Fibroblast of skin of abdomen (primary cell): ENCODE results near the gene MED23.
"Not testable (repeated sequence)": the region's sequence is repeated elsewhere in the genome, so short reads cannot be mapped to it uniquely, and the experiment has no call there.

Experiments used
- DNase-seq: peaks from one replicate; pipeline ENCODE4 v3.0.0-alpha.2; 2013

MED23 gene

GRCh38 chr6:131574133-131574532 is 53.9 kb downstream of the MED23 start:
- no peak for DNase-seq

DNA sequence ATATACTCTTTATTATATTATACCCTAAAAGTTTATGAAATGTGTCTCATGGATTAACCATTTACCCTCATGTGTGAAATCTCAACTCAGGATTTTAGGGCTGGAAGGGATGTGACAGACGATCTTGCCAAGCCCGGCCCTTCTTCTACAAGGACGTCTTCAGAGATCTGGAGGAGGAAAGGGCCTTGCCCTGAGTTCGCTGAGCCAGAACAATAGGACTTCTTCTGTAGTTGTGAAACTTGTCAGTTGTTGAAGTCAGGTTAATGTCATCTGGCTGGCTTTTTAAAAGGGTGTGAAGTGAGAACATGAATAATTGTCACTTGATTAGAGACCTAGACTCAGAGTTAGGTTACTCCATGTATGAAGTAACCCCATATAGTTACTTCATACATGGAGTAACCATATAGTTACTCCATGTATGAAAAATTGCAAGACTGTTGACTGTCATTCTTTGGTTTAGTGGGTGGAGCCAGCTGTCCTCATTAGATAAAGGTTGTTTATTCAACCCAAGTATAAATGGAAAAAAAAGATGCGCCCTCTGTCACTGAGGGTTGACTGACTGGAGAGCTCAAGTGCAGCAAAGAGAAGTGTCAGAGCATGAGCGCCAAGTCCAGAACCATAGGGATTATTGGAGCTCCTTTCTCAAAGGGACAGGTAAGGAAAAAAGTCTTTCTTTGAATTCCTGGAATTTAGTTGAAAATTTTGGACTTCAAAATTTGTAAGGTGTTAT is 55.2 kb downstream of the MED23 start, which contains the start of gene ARG1:
ARG1 (plus strand) TSS at position 541 of the 730 bp plus-strand sequence; CDS start at position 598, 57 bp downstream.
- no peak for DNase-seq

DNA sequence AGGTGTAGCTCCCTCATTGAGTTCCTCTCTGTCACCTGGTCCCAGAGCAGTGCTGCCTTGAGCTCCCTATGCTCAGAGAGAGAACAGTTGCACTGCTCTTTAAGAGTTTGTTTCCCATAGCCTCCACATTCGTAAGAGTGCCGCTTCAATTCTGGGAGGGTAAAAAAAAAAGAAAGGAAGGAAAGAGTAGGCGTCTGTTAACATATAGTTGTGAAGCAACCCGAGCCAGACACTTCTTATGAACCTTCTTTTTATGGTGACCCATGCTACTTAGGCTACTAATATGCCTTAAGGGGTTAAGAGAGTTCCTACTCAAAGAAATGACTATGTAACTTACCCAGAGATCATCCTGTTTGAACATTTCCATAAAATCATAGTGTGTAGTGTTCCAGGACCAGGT is 59.3 kb downstream of the MED23 start:
- DNase-seq: no peak

DNA sequence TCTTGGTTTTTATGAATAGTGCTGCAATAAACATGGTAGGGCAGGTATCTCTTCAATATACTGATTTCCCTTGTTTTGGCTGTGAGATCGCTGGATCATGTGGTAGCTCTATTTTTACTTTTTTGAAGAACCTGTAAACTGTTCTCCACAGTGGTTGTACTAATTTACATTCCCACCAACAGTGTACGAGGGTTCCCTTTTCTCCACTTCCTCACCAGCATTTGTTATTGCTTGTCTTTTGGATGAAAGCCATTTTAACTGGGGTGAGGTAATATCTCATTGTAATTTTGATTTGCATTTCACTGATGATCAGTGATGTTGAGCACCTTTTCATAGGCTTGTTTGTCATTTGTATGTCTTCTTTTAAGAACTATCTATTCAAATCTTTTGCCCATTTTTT is 63.0 kb downstream of the MED23 start:
- no peak for DNase-seq

GRCh38 chr6:131561925-131562707 is 65.9 kb downstream of the MED23 start:
- no peak for DNase-seq

DNA sequence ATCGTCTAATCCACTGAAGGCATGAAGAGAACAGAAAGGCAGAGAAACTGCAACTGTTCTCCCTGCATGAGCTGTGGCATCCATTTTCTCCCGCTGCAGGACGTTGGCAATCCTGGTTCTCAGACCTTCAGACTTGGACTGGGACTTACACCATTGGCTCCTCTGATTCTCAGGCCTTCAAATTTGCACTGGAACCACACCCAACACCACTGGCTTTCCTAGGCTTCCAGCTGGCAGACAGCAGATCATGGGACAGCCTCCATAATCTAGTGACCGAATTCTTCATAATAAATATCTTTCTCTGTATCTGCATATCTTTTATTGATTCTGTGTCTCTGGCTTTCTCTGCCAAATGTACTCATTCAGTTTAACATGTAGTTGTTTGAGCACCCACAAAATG is 69.1 kb downstream of the MED23 start:
- DNase-seq: no peak

DNA sequence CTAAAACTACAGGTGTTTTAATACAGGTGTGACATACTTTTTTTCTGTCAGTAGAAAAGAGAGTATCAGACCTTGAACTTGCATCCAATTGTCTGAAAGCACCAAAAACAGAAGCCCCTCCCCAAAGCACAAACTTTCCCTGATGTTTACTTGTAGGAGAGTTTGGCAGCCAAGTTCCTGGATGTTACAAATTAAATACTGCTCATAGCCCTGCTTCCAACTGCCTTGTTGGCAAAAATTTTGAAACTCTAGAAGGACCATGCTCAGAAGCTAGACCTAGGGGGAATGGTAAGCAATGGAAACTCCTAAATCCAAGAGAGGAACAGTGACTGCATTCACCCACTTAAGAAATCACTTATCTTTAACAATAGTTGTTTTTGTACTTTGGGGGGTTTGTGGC is 72.0 kb downstream of the MED23 start:
- DNase-seq: no peak

GRCh38 chr6:131552572-131552971 is 75.5 kb downstream of the MED23 start:
- no peak for DNase-seq

DNA sequence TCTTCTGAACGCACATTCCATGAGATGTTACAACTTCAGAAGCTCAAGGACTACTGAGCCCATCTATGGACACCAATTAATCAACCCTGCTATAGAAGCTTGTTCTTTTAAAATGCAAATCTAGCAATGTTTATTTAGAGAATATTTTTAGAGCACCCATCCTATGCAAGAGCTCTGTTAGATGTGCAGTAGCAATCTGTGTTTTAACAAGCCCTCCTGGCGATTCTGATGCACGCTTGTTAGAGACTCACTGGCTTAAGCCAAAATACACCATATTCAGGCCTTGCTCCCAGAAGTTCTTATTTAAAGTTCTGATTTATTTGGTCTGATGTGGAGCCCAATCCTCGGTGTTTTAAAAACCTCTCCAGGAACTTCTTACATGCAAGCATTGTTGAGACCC is 76.1 kb downstream of the MED23 start:
- no peak for DNase-seq

- no peak for DNase-seq
Measured at GRCh38 chr6:131549811-131550210, 78.2 kb downstream of the MED23 start.

DNA sequence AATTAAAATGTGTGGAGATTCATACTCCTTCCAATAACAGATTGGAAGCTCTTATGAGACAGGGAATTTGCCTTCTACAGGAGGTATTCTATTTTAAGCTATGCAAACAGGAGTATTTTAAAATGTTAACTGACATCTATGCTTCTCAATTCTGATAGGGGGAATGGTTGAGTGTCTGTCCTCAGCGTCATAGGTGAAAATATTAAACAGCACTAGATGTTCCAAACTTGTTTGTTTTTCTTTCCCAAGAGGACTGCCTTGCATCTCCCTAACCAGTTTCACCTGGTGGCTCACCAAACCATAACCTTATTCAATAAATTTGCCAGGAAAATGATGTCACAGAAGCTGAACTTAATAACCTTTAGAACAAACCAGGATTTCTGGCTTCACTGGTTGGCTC is 79.6 kb downstream of the MED23 start:
- no peak for DNase-seq

DNA sequence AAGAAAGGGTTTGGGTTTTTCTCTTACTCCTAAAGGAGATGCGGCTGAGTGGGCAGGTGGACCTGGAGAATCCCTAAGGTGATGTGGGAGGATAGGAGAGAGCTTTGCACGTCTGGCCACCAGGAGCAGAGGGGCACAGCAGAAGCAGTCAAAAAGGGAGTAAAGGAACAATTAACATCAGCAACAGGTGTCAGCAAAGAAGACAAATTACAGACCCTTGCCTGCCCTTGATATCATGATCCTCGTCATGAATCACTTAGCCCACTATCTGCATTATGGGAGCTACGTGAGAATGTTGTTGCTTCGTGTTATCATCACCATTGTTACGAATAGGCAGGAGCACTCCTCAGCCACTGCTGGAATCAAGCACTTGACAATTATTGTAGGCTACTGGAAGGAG is 80.6 kb downstream of the MED23 start:
- no peak for DNase-seq

DNA sequence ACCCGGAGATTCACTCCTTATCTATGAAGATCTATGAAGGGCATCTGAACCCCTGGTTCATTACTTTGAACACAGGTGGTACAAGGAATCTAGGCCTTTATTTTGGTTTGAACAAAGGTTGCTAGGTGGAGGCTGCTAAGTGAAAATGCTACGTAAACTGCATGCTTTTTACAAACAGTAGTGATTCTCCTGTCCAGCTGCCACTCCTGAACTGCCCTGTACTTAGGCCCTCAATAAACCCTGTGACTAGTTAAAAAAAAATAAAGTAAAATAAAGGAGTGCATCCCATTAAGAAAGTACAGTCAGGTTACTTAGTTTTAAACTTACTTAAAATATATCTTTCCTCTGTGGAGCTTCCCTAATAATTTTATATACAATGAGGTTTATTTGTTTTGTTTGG is 82.7 kb downstream of the MED23 start:
- no peak for DNase-seq

GRCh38 chr6:131538615-131539014 is 89.4 kb downstream of the MED23 start:
- DNase-seq: not testable (repeated sequence)

GRCh38 chr6:131532580-131533039 is 95.4 kb downstream of the MED23 start:
- DNase-seq: no peak

GRCh38 chr6:131531681-131532080 is 96.4 kb downstream of the MED23 start:
- DNase-seq: not testable (repeated sequence)

DNA sequence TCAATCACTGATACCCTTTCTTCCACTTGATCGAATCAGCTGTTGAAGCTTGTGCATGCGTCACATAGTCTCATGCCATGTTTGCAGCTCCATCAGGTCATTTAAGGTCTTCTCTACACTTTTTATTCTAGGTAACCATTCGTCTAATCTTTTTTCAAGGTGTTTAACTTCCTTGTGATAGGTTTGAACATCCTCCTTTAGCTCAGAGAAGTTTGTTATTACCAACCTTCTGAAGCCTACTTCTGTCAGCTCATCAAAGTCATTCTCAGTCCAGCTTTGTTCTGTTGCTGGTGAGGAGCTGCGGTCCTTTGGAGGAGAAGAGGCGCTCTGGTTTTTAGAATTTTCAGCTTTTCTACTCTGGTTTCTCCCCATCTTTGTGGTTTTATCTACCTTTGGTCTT is 97.1 kb downstream of the MED23 start:
- not testable (repeated sequence) for DNase-seq

DNA sequence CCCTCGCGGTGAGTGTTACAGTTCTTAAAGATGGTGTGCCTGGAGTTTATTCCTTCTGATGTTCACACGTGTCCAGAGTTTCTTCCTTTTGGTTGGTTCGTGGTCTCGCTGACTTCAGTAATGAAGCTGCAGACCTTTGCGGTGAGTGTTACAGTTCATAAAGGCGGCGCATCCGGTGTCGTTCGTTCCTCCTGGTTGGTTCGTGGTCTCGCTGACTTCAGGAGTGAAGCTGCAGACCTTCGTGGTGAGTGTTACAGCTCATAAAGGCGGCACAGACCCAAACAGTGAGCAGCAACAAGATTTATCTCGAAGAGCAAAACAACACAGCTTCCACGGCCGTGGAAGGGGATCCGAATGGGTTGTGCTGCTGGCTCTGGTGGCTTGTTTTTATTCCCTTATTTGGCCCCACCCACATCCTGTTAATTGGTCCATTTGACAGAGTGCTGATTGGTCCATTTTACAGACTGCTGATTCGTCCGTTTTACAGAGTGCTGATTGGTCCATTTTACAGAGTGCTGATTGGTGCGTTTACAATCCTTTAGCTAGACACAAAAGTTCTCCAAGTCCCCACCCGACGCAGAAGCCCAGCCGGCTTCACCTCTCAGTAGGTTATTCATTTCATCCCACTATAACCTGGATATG is 103.2 kb downstream of the MED23 start:
- no peak for DNase-seq

DNA sequence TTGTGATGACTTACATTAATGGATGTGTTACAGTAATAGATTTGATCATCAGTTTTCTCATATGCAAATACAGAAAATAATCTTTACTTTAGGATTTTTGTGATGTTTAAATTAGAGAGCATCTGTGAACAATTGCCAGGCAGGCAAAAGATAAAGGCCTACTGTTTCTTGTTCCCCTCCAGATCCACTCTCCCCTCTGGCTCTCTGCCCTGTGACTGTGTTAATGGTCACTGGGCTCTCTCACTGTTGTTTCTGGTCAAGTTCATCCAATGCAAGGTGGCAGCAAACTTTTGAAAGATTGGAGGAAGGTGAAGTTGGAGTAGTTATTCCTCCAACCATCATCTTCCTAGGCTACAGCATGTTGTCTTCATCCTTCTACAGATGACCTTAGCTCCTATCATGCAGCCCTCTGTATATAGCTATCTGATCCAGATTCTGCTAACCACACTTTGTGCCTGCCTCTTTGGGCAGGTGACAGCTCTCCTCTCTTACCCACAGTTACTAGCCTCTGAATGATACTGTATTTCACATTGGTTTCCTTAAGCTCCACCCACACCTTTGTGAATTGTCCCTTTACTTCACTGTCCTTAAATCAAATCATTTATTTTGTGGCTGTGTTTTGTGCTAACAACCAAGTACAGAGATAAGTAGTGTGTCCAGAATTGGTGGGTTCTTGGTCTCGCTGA is 103.9 kb downstream of the MED23 start:
- no peak for DNase-seq
